Central memory CD4-positive, alpha-beta T cell (primary cell): ENCODE results near the gene ALPK1.

ENCODE experiments used
- DNase-seq: peaks from one replicate; pipeline ENCODE4 v3.0.0; 2022

ALPK1 gene

GRCh38 chr4:112329672-112330375 lies 32.7 kb downstream of the ALPK1 start:
- no peak for DNase-seq

- no peak for DNase-seq
These were observed 33.8 kb downstream of the ALPK1 start for GRCh38 chr4:112330921-112331320.

GRCh38 chr4:112332398-112332797 lies 35.2 kb downstream of the ALPK1 start:
- no peak for DNase-seq

- no peak for DNase-seq
These were observed 42.9 kb downstream of the ALPK1 start for GRCh38 chr4:112340023-112340422.

- no peak for DNase-seq
These were observed 43.9 kb downstream of the ALPK1 start for GRCh38 chr4:112341033-112341432.

GRCh38 chr4:112343330-112344080 lies 46.3 kb downstream of the ALPK1 start:
- no peak for DNase-seq

- DNase-seq = no peak
These were observed 51.5 kb downstream of the ALPK1 start for GRCh38 chr4:112348488-112349158.

GRCh38 chr4:112352736-112353135 lies 55.6 kb downstream of the ALPK1 start:
- no peak for DNase-seq

GRCh38 chr4:112355662-112356061 lies 58.5 kb downstream of the ALPK1 start:
- no peak for DNase-seq

- no peak for DNase-seq
These were observed 60.3 kb downstream of the ALPK1 start for GRCh38 chr4:112357453-112357852.

GRCh38 chr4:112357897-112358296 lies 60.7 kb downstream of the ALPK1 start:
- DNase-seq = no peak

- DNase-seq = no peak
These were observed 61.2 kb downstream of the ALPK1 start for GRCh38 chr4:112358415-112358814.

GRCh38 chr4:112358952-112359749 lies 62.0 kb downstream of the ALPK1 start:
- no peak for DNase-seq

GRCh38 chr4:112361181-112361791 lies 64.1 kb downstream of the ALPK1 start:
- DNase-seq = no peak

GRCh38 chr4:112370466-112370865 lies 73.3 kb downstream of the ALPK1 start:
- DNase-seq = no peak

- no peak for DNase-seq
These were observed 74.2 kb downstream of the ALPK1 start for GRCh38 chr4:112371361-112371760.

GRCh38 chr4:112374850-112375249 lies 77.7 kb downstream of the ALPK1 start:
- no peak for DNase-seq

GRCh38 chr4:112377171-112377570 lies 80.0 kb downstream of the ALPK1 start:
- DNase-seq = no peak

- no peak for DNase-seq
These were observed 80.5 kb downstream of the ALPK1 start for GRCh38 chr4:112377594-112378242.

- no peak for DNase-seq
These were observed 81.1 kb downstream of the ALPK1 start for GRCh38 chr4:112378243-112378620.

GRCh38 chr4:112378858-112379257 lies 81.7 kb downstream of the ALPK1 start:
- no peak for DNase-seq

- no peak for DNase-seq
These were observed 82.1 kb downstream of the ALPK1 start for GRCh38 chr4:112379306-112379705.
